Stimulated activated CD8-positive, alpha-beta memory T cell treated with anti-CD3 and anti-CD28 coated beads, Interleukin-7, amount 100 ng/mL, for 48 hours (primary cell): ENCODE measurements around the gene TNS3.

Source experiments
- DNase-seq, 2 donors: peaks; one replicate each; pipeline ENCODE4 v3.0.0-alpha.2; 2020; ENCODE audit warnings: low read depth in 1 of 2; ENCODE audit errors: extremely low read depth in 1 of 2

The TNS3 gene

GRCh38 chr7:47356261-47356660 lies 225.7 kb downstream of the TNS3 start:
- DNase-seq = no peak

- no peak for DNase-seq
Observed at GRCh38 chr7:47355684-47356083, 226.2 kb downstream of the TNS3 start.

DNA sequence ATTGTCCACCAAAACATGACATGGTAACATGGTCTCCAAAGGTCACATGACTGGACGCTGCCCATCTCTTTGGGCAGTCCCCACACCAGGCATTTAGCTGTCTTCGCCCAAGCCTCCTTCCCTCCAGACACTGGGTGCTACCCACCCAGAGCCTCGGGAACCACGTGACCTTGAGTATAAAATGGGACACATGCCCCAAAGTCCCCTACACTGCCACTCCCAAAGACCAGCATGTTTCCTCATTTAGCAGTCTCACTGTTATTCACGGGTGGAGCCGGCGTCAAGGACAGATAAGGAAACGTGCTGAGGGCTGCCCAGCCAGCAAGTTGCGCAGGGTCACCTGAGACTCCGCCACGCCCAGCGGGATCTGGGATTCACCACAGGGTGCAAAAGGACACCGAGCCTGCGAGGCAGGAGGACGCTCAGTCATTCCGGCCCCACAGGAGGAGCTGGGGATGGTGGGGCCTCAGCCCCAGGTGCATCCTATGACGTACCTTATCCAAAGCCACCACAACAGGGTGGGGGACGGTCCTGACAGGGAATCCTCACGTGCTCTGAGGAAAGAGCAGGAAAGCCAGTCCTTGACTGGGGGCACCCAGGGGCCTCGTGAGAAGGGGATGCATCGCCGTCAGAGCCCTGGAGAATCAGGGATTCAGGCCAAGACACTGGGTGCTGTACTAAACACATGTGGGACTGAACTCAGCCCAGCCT lies 226.9 kb downstream of the TNS3 start:
- DNase-seq = no peak

DNA sequence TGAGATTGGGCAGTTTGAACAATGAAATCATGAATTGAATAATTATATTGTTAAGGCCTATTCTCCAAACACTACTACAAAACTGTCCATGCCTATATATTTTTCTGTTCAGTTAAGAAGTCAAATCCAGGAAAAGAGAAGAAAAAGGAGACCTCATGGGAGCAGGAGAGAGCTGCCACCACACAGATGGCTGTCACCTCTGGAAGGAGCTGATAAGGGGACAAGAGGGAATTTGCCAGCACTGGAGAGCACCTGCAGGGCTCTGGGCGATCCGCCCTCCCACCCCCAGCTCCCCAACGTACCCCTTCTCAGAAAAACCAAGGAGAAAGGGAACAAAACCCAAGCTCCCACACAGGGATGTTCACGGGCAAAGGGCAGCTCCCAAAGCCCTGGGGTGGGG lies 227.8 kb downstream of the TNS3 start:
- no peak for DNase-seq

- no peak for DNase-seq
Observed at GRCh38 chr7:47352394-47352968, 229.4 kb downstream of the TNS3 start.

- no peak for DNase-seq
Observed at GRCh38 chr7:47351233-47352154, 230.4 kb downstream of the TNS3 start.

DNA sequence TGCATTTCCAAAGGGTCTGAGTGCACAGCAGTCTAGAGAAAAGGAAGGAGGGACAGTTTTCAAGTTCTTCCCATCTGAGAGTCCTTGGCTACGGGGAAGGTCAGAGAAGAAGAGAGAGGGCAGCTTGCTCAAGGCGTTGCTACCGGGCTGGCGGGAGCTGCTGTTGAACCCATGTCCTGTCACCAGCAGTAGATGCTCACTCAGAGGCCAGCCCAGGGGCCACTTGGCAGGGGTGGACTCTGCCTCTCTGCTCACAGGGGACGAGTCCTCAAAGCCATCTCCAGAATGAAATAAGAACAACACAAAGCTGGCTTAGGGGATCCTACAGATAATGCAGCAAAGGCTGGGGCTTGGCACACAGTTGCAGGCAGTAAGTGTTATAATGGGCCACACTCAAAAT lies 231.5 kb downstream of the TNS3 start:
- no peak for DNase-seq

DNA sequence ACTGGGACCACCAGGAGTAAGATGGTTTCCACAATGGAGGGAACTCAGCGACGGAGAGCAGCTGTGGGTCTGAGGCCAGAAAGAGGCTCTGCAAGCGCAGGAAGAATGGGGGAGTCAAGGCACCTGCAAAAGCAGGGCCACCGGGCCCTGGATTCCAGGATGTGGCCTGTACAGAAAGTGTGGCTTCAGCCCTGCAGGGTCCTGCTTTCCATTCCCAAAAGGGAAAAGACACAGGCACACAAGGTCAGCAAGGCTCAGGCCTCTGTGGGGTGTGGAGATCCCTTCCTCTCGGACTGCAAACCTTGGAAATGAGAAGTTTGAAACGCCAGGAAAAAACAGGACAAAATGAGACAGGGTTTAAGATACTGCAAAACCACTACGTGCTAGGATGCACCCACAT lies 232.5 kb downstream of the TNS3 start:
- no peak for DNase-seq

DNA sequence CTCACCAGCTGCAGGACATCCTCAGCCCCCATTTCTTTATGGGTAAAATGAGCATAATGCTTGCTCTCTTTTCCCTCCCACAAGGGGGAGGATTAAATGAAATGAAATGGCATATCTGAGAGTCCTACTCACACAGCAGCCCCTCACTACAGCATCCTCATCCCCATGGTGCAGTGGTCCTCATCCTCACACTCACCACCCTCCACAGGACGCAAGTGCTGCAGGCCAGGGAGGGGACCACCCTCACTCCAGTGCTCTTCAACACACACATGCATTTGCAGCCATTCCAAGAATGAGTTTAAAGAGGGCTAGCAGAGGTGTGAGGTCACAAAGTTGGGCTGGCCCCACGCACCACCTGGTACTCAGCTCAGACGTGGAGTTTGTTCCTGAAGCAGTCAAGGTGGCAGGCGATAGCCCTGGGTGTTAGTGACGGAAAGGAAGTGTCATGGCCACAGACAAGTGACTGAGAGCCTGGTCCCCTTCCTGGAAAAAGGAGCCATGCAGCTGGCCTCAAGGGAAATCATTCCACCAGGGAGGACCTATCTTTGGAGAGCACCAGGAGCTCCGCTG lies 234.0 kb downstream of the TNS3 start:
- no peak for DNase-seq

GRCh38 chr7:47347346-47347745 lies 234.6 kb downstream of the TNS3 start:
- no peak for DNase-seq

DNA sequence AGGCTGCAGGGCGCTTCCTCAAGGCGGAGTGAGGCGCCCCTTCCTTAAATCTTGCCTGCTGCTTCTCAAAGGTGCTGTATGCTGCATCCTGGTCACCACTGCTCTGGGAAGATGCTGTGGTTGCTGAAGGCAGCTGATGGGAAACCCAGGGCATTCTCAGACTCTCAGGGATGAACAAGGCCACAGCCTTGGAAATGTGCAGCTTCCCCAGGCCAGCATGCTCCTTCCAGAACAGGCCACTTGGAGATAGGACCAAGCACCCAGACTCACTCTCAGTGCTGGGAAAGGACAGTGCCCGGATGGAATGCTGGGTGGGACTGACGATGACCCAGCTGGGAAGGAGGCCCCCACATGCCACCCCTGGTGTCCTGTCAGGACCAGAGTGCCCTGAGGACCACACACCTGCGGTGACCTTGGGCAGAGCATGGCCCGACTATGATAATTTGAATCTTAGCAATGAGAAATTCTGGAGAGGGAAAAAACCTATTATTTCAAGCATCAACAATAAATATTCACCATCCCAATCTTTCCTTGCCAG lies 235.5 kb downstream of the TNS3 start:
- no peak for DNase-seq

GRCh38 chr7:47345857-47346298 lies 236.0 kb downstream of the TNS3 start:
- DNase-seq = no peak

DNA sequence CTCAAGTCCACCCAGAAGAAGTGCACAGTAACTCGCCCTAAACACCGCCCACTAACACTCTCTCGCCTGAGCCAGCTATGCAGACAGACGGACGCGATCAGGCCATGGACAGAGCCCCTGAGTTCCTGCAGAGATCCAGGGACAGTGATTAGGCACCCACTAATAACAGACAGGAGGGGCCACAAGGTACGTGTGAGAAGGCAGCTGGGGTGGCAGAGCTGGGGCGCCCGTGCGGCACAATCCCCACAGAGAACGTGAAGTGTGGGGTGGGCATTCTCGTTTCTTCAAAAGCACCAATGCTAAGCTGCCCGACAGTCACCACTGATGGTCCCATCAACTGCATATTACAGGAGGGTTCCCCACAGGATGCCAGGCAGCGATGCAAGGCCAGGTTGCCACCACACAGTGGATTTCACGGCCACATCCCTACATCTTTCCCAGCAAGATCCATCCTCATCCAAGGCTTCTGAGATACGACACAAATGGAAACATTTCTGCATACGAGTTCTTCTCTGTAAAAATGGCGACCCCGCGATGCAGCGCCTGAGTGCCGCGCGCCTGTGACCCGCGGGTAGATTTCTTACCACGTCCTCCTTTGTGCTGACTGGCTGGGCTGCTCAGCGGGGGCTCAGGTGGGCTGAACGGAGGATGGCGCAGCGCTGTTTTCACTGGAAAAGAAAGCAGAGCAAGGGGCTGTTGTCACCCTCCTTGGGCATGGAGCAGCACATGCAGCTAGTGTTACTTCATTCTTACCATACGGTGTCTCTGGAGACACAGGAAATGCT lies 237.5 kb downstream of the TNS3 start:
- DNase-seq = no peak

DNA sequence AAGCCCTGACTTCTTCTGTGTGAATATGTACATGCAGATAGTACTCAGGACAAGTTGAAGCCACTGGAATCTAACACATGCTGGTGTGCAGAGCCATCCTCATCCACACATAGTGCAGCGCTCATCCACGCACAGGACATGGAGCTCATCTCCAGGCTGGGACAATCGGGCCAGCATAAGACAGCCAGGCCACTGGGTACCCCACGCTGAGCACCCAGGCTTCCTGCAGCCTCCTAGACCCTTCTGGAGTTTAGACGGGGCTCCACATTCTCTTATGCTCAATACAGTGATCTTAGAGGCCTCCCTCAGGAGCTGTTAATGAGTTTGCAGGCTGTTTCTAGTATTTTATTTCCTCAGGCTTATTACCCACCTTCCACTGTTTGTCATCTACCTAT lies 238.9 kb downstream of the TNS3 start:
- no peak for DNase-seq

DNA sequence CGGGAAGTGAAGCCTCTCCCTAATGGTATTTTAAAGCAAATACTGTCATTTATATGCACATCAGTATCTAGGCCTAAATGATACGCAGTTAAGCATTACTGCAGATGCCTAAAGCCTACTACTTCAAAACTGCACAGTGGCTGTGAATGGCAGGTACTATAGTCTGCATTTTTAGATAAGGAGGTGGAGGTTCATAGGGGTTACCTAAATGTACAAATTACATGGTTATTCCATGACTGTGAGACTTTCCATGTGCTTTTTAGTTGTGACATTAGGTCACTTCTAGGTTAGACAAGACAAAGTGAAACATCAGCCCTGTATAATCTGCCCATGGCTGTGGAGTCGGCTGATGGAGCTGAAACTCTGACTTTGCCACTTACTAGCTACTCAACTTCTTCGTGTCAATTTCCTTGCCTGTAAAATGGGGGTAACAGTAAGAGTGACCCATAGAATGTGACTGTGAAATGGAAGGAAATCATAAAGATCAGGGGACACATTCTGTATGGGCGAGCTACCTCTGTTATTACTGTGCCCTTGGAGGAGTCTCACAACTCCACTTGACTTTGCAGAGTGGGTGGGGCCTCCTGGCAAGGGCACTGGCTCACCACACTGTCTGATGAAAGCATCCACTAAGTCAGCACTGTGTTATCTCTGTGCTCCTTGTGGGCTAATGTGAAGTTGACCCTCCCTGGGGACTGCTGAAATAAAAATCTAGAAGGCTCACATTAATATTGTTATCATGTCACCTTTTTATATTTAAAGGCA lies 239.4 kb downstream of the TNS3 start:
- DNase-seq = no peak

GRCh38 chr7:47340517-47340916 lies 241.4 kb downstream of the TNS3 start:
- no peak for DNase-seq

DNA sequence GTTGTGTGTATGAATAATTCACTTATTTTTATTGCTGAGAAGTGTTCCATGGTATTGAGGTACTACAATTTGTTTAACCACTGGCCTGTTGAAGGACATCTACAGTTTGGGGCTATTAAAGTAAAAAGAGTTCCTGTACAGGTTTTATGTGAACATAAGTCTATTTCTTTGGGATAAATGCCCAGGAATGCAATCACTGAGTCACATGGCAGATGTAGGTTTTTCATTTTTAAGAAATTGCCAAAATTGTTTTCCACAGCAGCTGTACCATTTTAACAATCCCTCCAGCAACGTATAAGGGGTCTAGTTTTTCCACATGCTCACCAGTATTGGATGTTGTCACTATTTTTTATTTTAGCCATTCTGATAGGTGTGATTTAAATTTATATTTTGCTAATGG lies 243.9 kb downstream of the TNS3 start:
- no peak for DNase-seq

DNA sequence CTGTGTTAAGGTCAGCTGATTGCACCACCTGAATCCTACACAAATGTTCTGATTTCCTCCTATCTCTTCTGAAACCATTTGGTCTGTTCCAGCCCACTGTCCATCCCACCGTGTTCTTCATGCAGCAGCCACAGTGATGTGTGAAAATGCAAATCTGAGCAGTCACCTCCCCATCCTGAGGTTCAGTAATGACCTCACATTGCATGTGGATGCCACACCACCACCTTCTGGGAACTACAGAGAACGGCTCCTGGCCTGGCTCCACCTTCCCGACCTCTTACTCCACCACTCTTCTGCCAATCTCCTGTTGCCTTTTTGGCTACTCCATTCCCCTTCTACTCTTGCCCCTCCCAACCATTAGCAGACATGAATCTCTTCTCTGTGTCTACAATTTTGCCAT lies 244.4 kb downstream of the TNS3 start:
- no peak for DNase-seq
